A549 treated with DMSO at 1 μM for 4 hours (cell line): ENCODE measurements around the gene CNEP1R1. TPM values are rescaled to one million over a fixed set of nuclear protein-coding genes. Genes with fewer than 3 reads are reported as not detected.

ENCODE experiments used
- total RNA-seq: library from RNA; stranded (reverse); fragments of 200-300 nt; extraction: Qiagen RNA extraction; gene quantifications from 5 replicates; pipeline ENCODE4 v1.2.3, GENCODE V29; 2022; ENCODE audit warnings: low read depth

Gene CNEP1R1, protein sequence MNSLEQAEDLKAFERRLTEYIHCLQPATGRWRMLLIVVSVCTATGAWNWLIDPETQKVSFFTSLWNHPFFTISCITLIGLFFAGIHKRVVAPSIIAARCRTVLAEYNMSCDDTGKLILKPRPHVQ
- 18.2 to 22.8 TPM (median 19.3 TPM) in 5 replicates for total RNA-seq

DNA sequence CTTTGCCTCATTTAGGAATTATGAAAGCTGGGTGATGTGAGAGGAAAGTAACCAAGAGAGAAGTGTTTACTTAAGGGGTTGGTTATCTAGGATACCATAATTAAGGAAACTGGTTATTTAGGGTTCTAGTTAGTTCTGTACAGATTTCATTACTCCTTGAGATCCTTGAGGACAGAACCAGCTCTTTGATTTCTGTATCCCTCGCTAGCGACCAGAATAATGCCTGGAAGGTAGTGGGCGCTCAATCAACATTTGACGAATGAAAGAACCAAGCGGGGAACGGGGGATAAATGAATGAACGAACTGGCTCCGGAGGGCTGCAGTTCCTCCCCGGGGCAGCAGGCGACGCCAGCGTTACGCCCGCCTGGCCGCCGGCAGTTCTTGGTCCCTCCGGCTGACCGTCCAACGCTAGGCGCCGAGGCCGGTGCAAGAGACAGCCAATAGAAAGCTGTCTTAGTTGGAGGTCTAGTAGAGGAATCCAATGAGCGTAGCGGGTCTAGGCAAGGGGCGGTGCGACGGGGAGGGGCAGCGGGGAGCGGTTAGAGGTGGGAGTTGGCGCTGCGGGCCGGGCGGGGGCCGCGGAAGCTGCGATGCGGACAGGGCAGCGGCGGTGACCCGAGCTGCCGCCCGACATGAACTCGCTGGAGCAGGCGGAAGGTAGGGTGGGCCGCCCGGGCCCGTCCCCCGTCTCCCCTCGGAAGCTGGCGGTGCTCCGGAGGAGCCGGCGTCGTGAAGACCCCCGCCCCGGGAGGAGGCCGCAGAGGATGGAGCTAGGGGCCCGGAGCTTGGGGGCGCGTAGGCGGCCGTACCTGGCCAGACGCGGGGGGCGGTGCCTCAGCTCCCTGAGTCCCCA, at the start of gene CNEP1R1:
TSS of gene CNEP1R1 (plus strand) at position 542 of the 853 bp plus-strand sequence. CDS start at position 633, 91 bp downstream.

DNA sequence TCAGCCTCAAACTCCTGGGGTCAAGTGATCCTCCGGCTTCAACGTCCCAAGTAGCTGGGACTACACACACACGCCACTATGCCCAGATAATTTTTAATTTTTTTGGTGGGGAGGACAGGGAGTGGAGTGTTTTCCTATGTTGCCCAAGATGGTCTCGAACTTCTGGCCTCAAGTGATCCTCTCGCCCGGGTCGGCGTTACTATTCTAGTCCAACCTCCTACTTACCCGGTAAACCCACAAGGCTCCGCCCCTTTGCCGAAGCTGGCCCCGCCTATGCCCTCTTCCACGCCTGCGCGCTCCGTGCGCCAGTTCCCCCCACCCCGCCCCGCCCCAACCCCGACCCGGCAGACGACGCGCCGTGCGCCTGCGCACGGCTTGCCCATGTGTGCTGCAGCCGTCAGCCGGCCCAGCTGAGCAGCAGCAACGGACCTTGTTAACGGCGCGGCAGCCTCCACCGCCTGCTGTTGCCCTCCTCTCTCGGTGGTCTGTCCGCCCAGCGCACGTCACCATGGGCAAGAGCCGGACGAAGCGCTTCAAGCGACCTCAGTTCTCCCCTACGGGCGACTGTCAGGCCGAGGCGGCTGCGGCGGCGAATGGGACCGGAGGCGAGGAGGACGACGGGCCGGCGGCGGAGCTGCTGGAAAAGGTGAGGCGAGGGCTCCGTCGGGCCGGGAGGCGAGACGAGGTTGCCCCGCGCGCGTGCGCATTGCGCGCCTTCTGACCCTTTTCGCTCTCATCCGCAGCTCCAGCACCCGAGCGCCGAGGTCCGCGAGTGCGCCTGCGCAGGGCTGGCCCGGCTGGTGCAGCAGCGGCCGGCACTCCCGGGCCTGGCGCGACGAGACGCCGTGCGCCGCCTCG, 40.8 kb downstream of the CNEP1R1 start, which contains the start of gene HEATR3:
TSS of gene HEATR3 (plus strand) at position 347 of the 858 bp plus-strand sequence. CDS start at position 509, 162 bp downstream.

Other genes starting within 250 kb of the CNEP1R1 start
- 0.07 to 0.42 TPM (median 0.16 TPM) in 5 replicates for gene ZNF423, start 169.1 kb upstream of the CNEP1R1 start, total RNA-seq
- 12.0 to 19.0 TPM (median 17.0 TPM) in 5 replicates for gene HEATR3, start 40.7 kb downstream of the CNEP1R1 start, total RNA-seq
- gene TENT4B, start 128.1 kb downstream of the CNEP1R1 start, total RNA-seq = 11.2 to 14.4 TPM (median 13.4 TPM) in 5 replicates
- 12.7 to 19.7 TPM (median 16.6 TPM) in 5 replicates for gene ADCY7, start 241.3 kb downstream of the CNEP1R1 start, total RNA-seq